H1 (cell line): ENCODE measurements around the gene CFAP107. TPM values are rescaled to one million over a fixed set of nuclear protein-coding genes. Genes with fewer than 3 reads are reported as not detected.

ENCODE experiments used
- CTCF ChIA-PET: fragments of 300-600 bp; sonication (Branson Sonifier 250); formaldehyde crosslinking; loops from one replicate; lab custom pipeline; 2021; ENCODE audit not compliant: partially characterized antibody; lab: Charles Lee
- POLR2A ChIA-PET: fragments of 300-600 bp; sonication (Branson Sonifier 250); formaldehyde crosslinking; loops from one replicate; lab custom pipeline; 2021; ENCODE audit warnings: inconsistent platforms; ENCODE audit not compliant: partially characterized antibody; lab: Charles Lee
- DNase-seq, 2 experiments: peaks; one replicate each; pipeline versions ENCODE4 v3.0.0 to v3.0.0-alpha.2; 2010 to 2022; ENCODE audit warnings: low spot score in 2 of 2, low read depth in 1 of 2, mixed read lengths in 1 of 2
- FAIRE-seq: peaks from 2 replicates; lab custom pipeline; 2011; peaks lifted over from hg19 to GRCh38; lab: Jason Lieb, UNC
- H2AFZ ChIP-seq: 2 replicates; pipeline ENCODE4 v1.8.1; 2012; ENCODE audit warnings: low read length, inconsistent platforms
- H2AK5ac ChIP-seq: 2 replicates; pipeline ENCODE4 v1.6.1; 2013; ENCODE audit warnings: low read depth, low read length
- H2BK120ac ChIP-seq: replicated peaks from 2 replicates; pipeline ENCODE3; 2013; ENCODE audit warnings: low read depth, low read length, inconsistent platforms
- H2BK12ac ChIP-seq: 2 replicates; pipeline ENCODE4 v1.6.1; 2013; ENCODE audit warnings: low read depth, low read length
- H2BK15ac ChIP-seq: 2 replicates; pipeline ENCODE4 v1.6.1; 2013; ENCODE audit warnings: low read length
- H2BK20ac ChIP-seq: 2 replicates; pipeline ENCODE4 v1.6.1; 2013; ENCODE audit warnings: low read length
- H2BK5ac ChIP-seq: 2 replicates; pipeline ENCODE4 v1.6.1; 2013; ENCODE audit warnings: low read depth, low read length
- H3K14ac ChIP-seq: 2 replicates; pipeline ENCODE4 v1.6.1; 2013; ENCODE audit warnings: inconsistent platforms; ENCODE audit not compliant: insufficient read length
- H3K18ac ChIP-seq: 2 replicates; pipeline ENCODE4 v1.6.1; 2013; ENCODE audit warnings: low read length; ENCODE audit errors: extremely low read depth
- H3K23ac ChIP-seq: 2 replicates; pipeline ENCODE4 v1.6.1; 2013; ENCODE audit warnings: inconsistent platforms; ENCODE audit not compliant: insufficient read length
- H3K23me2 ChIP-seq: 2 replicates; pipeline ENCODE4 v1.6.1; 2013; ENCODE audit warnings: low read depth, low read length
- H3K27ac ChIP-seq: 2 replicates; pipeline ENCODE4 v1.6.1; 2011; ENCODE audit warnings: low read depth, low read length, inconsistent platforms
- H3K27me3 ChIP-seq, 4 experiments: replicated peaks in 1 of 4; 1 replicate in 1 of 4; 2 replicates in 3 of 4; pipeline versions ENCODE4 v1.6.1 to v1.8.1; 2011 to 2013; ENCODE audit warnings: low read length in 3 of 4, mild to moderate bottlenecking in 3 of 4, inconsistent platforms in 2 of 4, mixed read lengths in 2 of 4, moderate library complexity in 1 of 4; ENCODE audit not compliant: control insufficient read depth in 3 of 4, insufficient read depth in 3 of 4; ENCODE audit errors: extremely low read depth in 1 of 4
- H3K36me3 ChIP-seq, 4 experiments: 2 replicates each; pipeline versions ENCODE4 v1.6.1 to v1.8.1; 2011 to 2013; ENCODE audit warnings: mild to moderate bottlenecking in 4 of 4, low read length in 3 of 4, moderate library complexity in 2 of 4, control low read depth in 1 of 4, inconsistent platforms in 1 of 4; ENCODE audit not compliant: insufficient read depth in 4 of 4, control insufficient read depth in 2 of 4
- H3K4ac ChIP-seq: replicated peaks from 2 replicates; pipeline ENCODE3; 2013; ENCODE audit warnings: low read length, low read depth, mixed read lengths, inconsistent platforms; ENCODE audit not compliant: insufficient read length
- H3K4me1 ChIP-seq, 4 experiments: replicated peaks in 1 of 4; 1 replicate in 1 of 4; 2 replicates in 3 of 4; pipeline versions ENCODE4 v1.6.1 to v1.8.1; 2011 to 2013; ENCODE audit warnings: low read length in 3 of 4, inconsistent platforms in 2 of 4, mixed read lengths in 1 of 4; ENCODE audit not compliant: insufficient read depth in 4 of 4, control insufficient read depth in 3 of 4
- H3K4me2 ChIP-seq, 2 experiments: 2 replicates each; pipeline versions ENCODE4 v1.6.1 to v1.8.1; 2011 to 2013; ENCODE audit warnings: low read depth in 2 of 2, low read length in 2 of 2, control low read depth in 1 of 2, inconsistent platforms in 1 of 2, mild to moderate bottlenecking in 1 of 2; ENCODE audit not compliant: insufficient read depth in 1 of 2
- H3K4me3 ChIP-seq, 4 experiments: fragments of 200-600, 300-600 bp in 1 of 4; sonication (generic), shearing (Covaris generic), sonication (Bioruptor Twin) in 1 of 4; 2 replicates each; pipeline versions ENCODE4 v1.5.1 to v1.8.1; 2011 to 2016; ENCODE audit warnings: low read length in 4 of 4, low read depth in 3 of 4, control low read depth in 2 of 4, inconsistent platforms in 2 of 4, mild to moderate bottlenecking in 2 of 4, mixed read lengths in 1 of 4, moderate library complexity in 1 of 4; ENCODE audit not compliant: insufficient read depth in 2 of 4; ENCODE audit errors: extremely low read depth in 1 of 4
- H3K56ac ChIP-seq: replicated peaks from 2 replicates; pipeline ENCODE3; 2013; ENCODE audit warnings: low read depth, mild to moderate bottlenecking, mixed read lengths, low read length, inconsistent platforms; ENCODE audit not compliant: insufficient read length
- H3K79me1 ChIP-seq: 2 replicates; pipeline ENCODE4 v1.6.1; 2013; ENCODE audit warnings: low read depth, low read length, control low read depth
- H3K79me2 ChIP-seq, 2 experiments: 2 replicates each; pipeline versions ENCODE4 v1.6.1 to v1.8.1; 2012 to 2013; ENCODE audit warnings: low read length in 2 of 2, mild to moderate bottlenecking in 2 of 2, inconsistent platforms in 1 of 2; ENCODE audit not compliant: insufficient read depth in 2 of 2, control insufficient read depth in 1 of 2
- H3K9ac ChIP-seq, 4 experiments: replicated peaks in 1 of 4; 1 replicate in 1 of 4; 2 replicates in 3 of 4; pipeline versions ENCODE4 v1.6.1 to v1.8.1; 2011 to 2013; ENCODE audit warnings: low read depth in 3 of 4, low read length in 3 of 4, control low read depth in 2 of 4, mild to moderate bottlenecking in 2 of 4, moderate library complexity in 2 of 4, inconsistent platforms in 1 of 4; ENCODE audit errors: extremely low read depth in 1 of 4
- H3K9me3 ChIP-seq, 2 experiments: 2 replicates each; pipeline versions ENCODE4 v1.6.1 to v1.8.1; 2012 to 2013; ENCODE audit warnings: mild to moderate bottlenecking in 2 of 2, moderate library complexity in 2 of 2, control low read depth in 1 of 2, inconsistent platforms in 1 of 2, low read depth in 1 of 2, low read length in 1 of 2, mixed read lengths in 1 of 2; ENCODE audit not compliant: insufficient read depth in 2 of 2
- H4K20me1 ChIP-seq, 2 experiments: replicated peaks in 1 of 2; 2 replicates each; pipeline versions ENCODE3 to v1.8.1; 2011 to 2013; ENCODE audit warnings: inconsistent platforms in 2 of 2, low read length in 2 of 2, mild to moderate bottlenecking in 1 of 2; ENCODE audit not compliant: insufficient read depth in 2 of 2, control insufficient read depth in 1 of 2
- H4K5ac ChIP-seq: 2 replicates; pipeline ENCODE4 v1.6.1; 2013; ENCODE audit warnings: low read length, low read depth, mixed read lengths, inconsistent platforms; ENCODE audit not compliant: insufficient read length
- H4K8ac ChIP-seq: 2 replicates; pipeline ENCODE4 v1.8.0; 2013; ENCODE audit warnings: mild to moderate bottlenecking, moderate library complexity, low read length, inconsistent platforms; ENCODE audit not compliant: insufficient read depth; ENCODE audit errors: extremely low read depth
- H4K91ac ChIP-seq: replicated peaks from 2 replicates; pipeline ENCODE3; 2013; ENCODE audit warnings: low read length, mixed read lengths, inconsistent platforms; ENCODE audit not compliant: insufficient read length
- ASH2L ChIP-seq: fragments of 200-600, 300-600 bp; sonication (generic); IDR thresholded peaks from one replicate; pipeline ENCODE4 v1.7.1; 2017; ENCODE audit warnings: low read length
- CTCF ChIP-seq, 3 experiments: IDR thresholded peaks; 1 replicate in 2 of 3; 2 replicates in 1 of 3; pipeline versions ENCODE4 v1.5.1 to v1.6.1; 2011; ENCODE audit warnings: low read length in 3 of 3, mild to moderate bottlenecking in 3 of 3, inconsistent platforms in 2 of 3, low read depth in 1 of 3, moderate library complexity in 1 of 3; ENCODE audit not compliant: insufficient read depth in 1 of 3; ENCODE audit errors: control extremely low read depth in 1 of 3
- NANOG ChIP-seq: IDR thresholded peaks from 2 replicates; pipeline ENCODE4 v1.6.1; 2011; ENCODE audit warnings: low read length, low read depth, mild to moderate bottlenecking, inconsistent platforms; ENCODE audit not compliant: insufficient read depth, poor library complexity, severe bottlenecking
- WGBS, 2 experiments: shearing (Covaris generic) in 1 of 2; methylation state at CpG; one replicate each; pipeline versions ENCODE4 v1.1.6 to v1.1.7; 2013 to 2015; ENCODE audit warnings: low lambda C conversion rate in 2 of 2, mixed read lengths in 2 of 2, inconsistent platforms in 1 of 2, low coverage in 1 of 2, missing lambda C conversion rate in 1 of 2; ENCODE audit not compliant: insufficient replicate concordance in 2 of 2, insufficient coverage in 1 of 2, insufficient read length in 1 of 2; ENCODE audit errors: extremely low coverage in 1 of 2, missing lambda C conversion rate in 1 of 2; 5-methylcytosine and 5-hydroxymethylcytosine counted together
- polyA plus RNA-seq, 7 experiments: library from polyadenylated mRNA; depleted of rRNA in 3 of 7; stranded (reverse) in 5 of 7; unstranded in 2 of 7; fragments of >200 nt in 5 of 7; fragments of 200-250 nt in 2 of 7; gene quantifications; 1 replicate in 5 of 7; 2 replicates in 1 of 7; 4 replicates in 1 of 7; pipeline versions ENCODE4 v1.2.1 to v1.2.3, GENCODE V29; 2011 to 2013; ENCODE audit warnings: missing spikeins in 2 of 7, mixed read lengths in 2 of 7
- total RNA-seq: library from RNA; stranded (reverse); fragmentation: NEBNext Ultra II Directional; extraction: Animal tissue kit (Norgen Biotek cat#: 25700); gene quantifications from 2 replicates; pipeline ENCODE4 v1.2.1, GENCODE V29; 2021

CFAP107 gene
- total and polyA plus RNA-seq, 2 of the 8 experiments (the other 6 are each of a cell fraction or from before 2014, with no cell fraction given) = 0.23 TPM; not detected in 1

GRCh38 chr1:12715896-12716437 is 30.0 kb upstream of the CFAP107 start, which contains the start of gene AADACL3:
Gene AADACL3 (plus strand): TSS chr1:12716110. CDS start chr1:12716177, 67 bp downstream.
- Histone ChIP-seq H3K27me3 (no peaks in the 10 kb centered on the region), H3K4me1 (peaks cover 9 to 35% (median 28%) of the 10 kb centered on the region in 4 experiments), H3K18ac (peak within 1 kb of the TSS; percentile 99), H3K23ac (no peak within 1 kb of the TSS), H2AK5ac (peak within 1 kb of the TSS; percentile 99), H2BK5ac (peak within 1 kb of the TSS; percentile 94), H2BK20ac (peak within 1 kb of the TSS; percentile 100), H2BK120ac (peak within 1 kb of the TSS; percentile 78), H3K9ac (no peak within 1 kb of the TSS; a peak in 3 of 7 replicates), H3K4me2 (peak within 1 kb of the TSS; percentile 37 to 49), H3K79me2 (no peaks in the 10 kb centered on the region), H3K56ac (peak within 1 kb of the TSS; percentile 27), H4K8ac (0 out of 2 replicates have a peak within 1 kb of the TSS, but pooled peaks have one; percentile 5), H2AFZ (peak within 1 kb of the TSS; percentile 50; the same call in 1 of the 2 replicates), H2BK12ac (peak within 1 kb of the TSS; percentile 99), H4K91ac (peak within 1 kb of the TSS; percentile 91), H3K9me3 (no peaks in the 10 kb centered on the region), H3K79me1 (no peaks in the 10 kb centered on the region), H2BK15ac (peak within 1 kb of the TSS; percentile 76; the same call in 1 of the 2 replicates), H4K5ac (peak within 1 kb of the TSS; percentile 55), H3K23me2 (peaks cover 3% of the 10 kb centered on the region; the same call in 1 of the 2 replicates), H3K36me3 (no peaks in the 10 kb centered on the region), H3K27ac (no peak within 1 kb of the TSS), H3K4ac (peak within 1 kb of the TSS; percentile 48), H3K14ac (no peak within 1 kb of the TSS), H4K20me1 (no peaks in the 10 kb centered on the region), H3K4me3 (peak within 1 kb of the TSS in 1 of 4 experiments; percentile 12; a peak in 1 of 8 replicates)
- 80% methylated on average over 8 of the region's 8 CpGs; no CpG with 5 or more reads in 1 of the 2 experiments for whole genome bisulfite sequencing, 2 experiments
- TF ChIP-seq CTCF (IDR thresholded peaks at IDR 0.05; ENCODE audit: control extremely low read depth in 1 of 3, insufficient read depth in 1 of 3, low read depth in 1 of 3, low read length in 3 of 3) = no peak
- no peak for TF ChIP-seq NANOG
- TF ChIP-seq ASH2L = no peak
- FAIRE-seq = no peak
- no peak for DNase-seq
- ChIA-PET CTCF (interaction anchor here (0.5 to 1.5 kb wide), 2 partner anchors 13 to 225 kb away, joined by 3 to 6 read pairs; no protein-coding TSS in a partner anchor), POLR2A (interaction anchor here (1.1 kb wide), 1 partner anchor 51 kb away, joined by 4 read pairs; no protein-coding TSS in a partner anchor)
